Measurements from ENCODE around the gene PELI3.
"Not testable (repeated sequence)": the region's sequence is repeated elsewhere in the genome, so short reads cannot be mapped to it uniquely, and the experiment has no call there.

PELI3 gene, protein sequence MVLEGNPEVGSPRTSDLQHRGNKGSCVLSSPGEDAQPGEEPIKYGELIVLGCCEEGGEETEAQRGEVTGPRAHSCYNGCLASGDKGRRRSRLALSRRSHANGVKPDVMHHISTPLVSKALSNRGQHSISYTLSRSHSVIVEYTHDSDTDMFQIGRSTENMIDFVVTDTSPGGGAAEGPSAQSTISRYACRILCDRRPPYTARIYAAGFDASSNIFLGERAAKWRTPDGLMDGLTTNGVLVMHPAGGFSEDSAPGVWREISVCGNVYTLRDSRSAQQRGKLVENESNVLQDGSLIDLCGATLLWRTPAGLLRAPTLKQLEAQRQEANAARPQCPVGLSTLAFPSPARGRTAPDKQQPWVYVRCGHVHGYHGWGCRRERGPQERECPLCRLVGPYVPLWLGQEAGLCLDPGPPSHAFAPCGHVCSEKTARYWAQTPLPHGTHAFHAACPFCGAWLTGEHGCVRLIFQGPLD

DNA sequence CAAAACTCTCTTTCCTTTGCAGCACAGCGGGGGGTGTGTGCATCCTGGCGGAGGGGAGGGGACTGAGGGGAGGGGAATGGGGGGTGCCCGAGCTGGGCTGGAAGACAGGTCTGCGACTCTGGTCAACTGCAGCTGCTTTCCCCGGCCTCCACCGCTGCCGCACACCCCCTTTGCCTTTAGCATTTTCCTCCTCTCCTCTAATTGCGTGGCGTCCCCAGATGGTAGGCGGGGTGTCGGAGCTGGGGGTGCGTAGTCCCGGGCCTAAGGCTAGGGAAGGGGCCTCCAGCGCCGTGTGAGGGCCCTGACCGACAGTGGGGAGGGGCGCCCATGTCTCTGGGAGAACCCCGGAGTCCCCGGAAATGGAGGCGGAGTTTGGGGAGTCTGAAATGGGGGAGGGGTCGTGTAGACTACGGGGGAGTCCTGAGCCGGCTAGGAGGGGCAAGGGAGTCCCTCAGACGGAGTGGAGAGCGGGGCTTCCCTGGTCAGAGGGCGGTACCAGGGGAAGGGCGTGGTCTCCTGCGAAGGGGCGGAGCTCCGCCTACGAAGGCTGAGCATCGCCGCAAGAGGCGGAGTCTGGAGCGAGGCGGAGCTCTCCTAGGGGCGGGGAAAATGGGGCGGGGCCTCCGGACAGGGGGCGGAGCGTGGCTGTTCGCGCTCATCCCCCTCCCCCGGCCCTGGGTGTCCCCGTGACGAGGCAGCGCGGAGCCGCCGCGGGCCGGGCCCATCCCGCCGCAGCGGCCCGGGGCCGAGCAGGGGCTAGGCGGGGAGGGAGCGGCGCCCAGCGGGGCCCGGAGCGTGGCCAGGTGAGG, at the start of gene PELI3:
TSS of gene PELI3 (plus strand) at position 681 of the 809 bp plus-strand sequence. CDS start 1,224 bp downstream, outside the sequence.
- DNase-seq (ENCODE audit: low read depth in 2 of 2) = peak; percentile 86

DNA sequence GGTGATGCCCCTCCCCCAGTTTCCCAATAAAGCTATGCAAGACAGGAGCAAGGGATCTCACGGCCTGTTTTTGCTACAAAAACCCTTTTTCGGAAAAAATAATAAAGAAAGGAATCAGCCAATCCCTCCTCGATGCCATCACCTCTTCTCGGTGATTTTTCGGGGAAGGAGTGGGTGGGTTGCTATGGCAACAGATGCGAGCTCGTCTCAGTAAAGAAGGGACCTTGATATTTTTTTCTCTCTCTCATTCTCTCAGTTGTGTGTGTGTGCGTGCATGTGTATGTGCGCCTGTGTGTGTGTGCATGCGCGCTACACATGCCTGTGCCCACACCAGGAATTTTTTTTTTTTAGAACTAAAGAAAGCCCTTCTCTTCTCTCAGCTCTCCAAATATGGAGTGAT, 49.7 kb upstream of the PELI3 start:
- no peak for DNase-seq (ENCODE audit: low read depth in 2 of 2)

DNA sequence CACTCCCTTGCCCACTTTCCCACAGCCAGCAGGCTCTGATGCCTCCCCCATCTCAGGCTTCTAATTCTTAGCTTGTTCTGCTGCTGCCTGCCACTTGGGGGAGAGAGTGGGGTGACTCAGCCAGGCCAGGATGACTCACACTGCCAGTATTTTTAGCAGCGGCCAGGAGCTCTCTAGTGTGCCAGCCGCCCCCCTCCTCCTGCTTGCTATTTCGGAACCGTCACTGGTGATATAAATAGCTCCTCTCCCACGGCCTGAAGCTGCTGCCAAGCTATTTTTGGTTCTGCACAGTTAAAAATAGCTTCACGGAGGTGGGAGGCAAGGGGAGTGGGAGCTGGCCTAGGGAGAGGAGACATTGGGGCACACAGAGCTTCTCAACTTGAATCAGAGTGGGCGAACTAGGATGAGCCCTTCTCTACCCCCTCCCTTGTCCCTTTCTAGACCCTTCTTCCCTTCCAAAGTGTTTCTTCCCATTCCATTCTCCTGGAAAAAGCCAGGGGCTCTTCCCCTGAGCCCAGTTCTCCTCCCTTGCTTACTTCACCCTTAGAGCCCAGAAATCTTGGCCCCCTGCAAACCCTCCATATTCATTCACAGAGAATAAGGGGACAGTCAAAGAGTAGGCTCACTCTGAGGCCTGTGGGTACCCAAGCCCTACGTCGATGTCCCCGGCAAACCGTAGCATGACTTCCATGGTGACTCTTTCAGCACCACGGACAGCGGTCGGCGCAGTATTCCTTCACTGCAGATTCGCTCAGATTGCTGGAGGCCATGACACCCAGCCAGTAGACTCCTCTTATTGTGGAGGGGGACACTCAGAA, 48.3 kb upstream of the PELI3 start:
- peak; percentile 31 to 55 for DNase-seq (ENCODE audit: low read depth in 2 of 2)

DNA sequence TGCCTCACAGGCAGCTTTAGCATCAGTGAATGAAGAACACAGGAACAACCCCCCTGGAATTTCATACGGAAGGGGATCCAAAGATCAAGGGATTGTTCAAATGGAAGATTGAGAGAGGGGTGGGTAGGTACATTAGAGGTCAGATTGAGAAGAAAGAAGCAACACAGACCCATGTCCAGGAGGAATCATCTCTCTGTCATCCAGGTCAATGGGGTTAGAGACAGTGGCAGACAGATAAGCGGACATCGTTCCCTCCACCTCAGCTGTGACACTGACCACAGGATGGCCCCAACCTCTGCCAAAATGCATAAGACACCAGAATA, 47.8 kb upstream of the PELI3 start:
- no peak for DNase-seq (ENCODE audit: low read depth in 2 of 2)

DNA sequence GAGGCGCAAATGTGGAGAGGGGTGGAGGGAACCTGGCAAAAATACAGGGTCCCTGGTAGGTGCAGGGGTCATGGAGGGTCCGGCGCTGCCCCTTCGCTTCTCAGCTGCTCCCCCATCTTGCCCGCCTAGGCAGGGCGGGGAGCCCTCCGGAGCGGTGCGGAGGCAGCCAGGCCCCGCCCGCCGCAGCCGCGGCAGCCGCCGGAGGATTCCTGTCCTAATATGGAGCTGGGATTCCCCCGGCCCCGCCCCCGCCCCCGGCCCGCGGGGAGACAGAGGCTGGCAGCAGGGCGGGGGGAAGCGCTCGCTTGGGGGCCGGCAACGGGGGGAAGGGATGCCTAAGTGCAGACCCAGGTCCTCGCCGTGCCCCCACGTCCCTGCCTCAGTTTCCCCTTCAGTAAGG, 46.9 kb upstream of the PELI3 start:
- DNase-seq (ENCODE audit: low read depth in 2 of 2) = no peak

DNA sequence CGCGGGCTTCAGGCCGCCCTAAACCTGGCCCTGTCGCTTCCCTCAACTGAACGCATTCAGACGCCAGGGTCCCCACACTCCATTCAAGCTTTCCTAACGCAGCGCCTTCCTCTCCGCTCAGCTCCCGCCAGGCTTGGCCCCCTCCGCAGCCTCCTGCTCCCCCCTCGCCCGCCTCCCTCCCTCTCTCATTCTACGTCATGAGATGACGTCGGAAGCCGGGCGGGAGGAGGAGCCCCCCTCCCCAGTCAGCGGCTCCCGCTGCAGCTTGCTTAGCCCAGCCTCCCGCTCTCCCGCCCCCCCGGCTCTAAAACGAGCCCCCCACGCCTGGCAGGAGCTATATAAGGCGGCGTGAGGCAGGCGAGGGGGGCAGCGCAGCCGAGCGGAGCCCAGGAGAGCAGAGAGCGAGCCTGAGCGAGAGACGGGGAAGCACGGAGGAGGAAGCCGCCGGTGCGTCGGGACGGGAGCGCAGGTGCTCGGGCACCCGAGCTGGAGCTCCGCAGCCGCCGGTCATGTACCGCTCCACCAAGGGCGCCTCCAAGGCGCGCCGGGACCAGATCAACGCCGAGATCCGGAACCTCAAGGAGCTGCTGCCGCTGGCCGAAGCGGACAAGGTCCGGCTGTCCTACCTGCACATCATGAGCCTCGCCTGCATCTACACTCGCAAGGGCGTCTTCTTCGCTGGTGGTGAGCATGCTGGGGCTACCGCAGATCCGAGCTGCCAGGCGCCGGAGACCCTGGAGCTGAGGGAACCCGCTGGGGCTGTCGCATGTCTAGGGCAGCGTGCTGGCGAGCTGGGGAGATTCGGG, 45.8 kb upstream of the PELI3 start, which contains the start of gene NPAS4:
TSS of gene NPAS4 (plus strand) at position 365 of the 806 bp plus-strand sequence. CDS start at position 510, 145 bp downstream.
- DNase-seq (ENCODE audit: low read depth in 2 of 2) = no peak

DNA sequence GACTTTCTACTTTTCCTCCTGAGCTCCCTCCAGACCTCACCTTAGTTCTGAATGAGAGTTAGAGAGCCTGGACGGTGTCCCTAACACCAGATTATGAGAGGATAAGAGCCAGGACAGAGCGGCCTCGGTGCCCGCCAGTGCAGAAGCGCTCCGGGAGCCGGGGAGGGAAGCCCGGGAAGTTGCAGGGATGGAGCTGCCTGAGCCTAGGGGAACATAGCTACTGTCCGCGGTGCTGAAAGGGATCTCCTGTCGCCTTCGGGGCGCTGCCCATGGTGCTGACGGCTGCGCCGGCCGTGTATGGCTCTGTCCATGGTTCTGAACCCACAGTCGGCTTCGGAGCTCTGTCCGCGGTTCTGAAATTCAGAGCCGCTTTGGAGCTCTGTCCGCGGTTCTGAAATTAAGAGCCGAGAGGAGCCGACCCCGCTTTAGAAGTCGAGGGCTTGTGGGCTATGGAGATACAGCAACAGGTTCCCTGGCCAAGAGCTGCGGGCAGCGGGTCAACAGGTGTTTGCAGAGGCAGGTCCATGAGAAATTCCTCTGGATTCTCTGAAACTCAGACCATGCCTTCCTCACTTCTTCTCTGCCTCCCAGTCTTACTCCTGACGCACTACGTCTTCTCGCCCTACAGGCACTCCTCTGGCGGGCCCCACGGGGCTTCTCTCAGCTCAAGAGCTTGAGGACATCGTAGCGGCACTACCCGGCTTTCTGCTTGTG, 45.1 kb upstream of the PELI3 start:
- peak; percentile 65 to 71 for DNase-seq (ENCODE audit: low read depth in 2 of 2)

DNA sequence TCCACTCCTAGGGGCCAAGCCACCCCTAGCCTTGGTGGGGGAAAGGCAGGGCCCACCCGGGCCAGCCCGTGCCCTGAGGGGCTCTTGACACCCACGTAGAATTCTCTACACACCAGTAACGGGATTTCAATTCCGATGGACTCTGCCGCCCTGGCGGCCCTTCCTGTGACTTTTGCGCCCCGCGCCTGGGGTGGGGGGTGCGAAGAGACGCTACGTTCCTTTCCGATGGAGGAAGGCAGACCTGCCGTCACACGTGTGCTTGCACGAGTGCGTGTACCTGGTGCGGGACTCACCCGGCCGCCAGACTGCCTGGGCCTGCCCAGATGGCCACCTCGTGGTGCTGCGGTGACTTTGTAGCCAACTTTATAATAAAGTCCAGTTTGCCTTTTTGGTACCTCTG, 40.4 kb upstream of the PELI3 start:
- no peak for DNase-seq (ENCODE audit: low read depth in 2 of 2)

DNA sequence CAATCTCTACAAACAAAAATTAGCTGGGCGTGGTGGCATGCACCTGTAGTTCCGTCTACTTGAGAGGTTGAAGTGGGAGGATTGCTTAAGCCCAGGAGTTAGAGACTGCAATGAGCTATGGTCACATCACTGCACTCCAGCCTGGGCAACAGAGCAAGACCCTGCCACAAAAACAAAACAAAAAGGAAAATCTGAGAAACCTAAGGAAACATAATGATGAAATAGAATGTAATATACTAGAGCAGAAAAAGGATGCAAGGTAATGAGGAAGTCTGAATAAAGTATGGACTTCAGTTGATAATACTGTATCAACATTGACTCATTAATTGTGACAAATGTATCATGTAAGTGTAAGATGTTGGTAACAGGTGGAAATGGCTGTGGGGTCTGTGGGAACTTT, 37.8 kb upstream of the PELI3 start:
- DNase-seq (ENCODE audit: low read depth in 2 of 2) = no peak

DNA sequence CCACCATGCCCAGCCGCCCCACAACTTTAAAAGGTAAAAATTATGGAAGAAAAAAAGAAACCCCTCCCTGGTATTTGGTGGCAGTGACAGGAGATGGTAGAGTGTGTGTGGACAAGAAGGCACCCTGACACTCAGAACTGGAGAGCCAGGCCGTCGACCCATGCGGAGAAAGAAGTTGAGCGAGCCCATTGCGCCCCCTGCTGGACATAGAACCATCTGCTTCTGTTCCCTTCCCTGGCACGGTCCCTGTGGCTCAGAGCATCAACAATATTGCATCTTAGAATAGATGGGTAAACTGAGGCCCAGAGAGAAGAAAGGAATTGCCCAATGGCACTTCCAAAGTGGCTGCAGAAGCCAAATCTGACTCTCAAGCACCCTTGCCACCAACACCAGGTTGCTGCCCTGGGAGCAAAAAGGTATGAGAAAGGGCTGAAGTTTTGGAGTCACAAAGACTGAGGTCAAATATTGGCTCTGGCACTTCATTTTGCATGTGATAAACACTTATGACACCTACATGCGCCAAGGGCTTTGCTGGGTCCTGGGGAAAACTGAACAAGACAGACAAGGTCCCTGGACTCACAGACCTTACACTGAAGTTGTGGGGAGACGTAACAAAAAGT, 36.6 kb upstream of the PELI3 start:
- peak; percentile 18 to 43 for DNase-seq (ENCODE audit: low read depth in 2 of 2)

DNA sequence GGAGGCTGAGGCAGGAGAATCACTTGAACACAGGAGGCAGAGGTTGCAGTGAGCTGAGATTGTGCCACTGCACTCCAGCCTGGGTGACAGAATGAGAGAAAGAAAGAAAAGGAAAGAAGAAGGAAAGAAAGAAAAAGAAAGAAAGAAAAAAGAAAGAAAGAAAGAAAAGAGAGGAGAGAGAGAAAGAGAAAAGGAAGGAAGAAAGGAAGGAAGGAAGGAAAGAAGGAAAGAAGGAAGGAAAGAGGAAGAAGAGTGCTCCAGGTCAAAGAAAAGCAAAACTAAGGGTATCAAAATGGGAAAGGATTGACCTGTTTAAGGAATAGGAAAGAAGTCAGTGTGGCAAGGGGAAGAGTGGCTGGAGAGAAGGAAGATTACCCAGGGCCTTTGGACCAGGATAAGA, 35.4 kb upstream of the PELI3 start:
- not testable (repeated sequence) for DNase-seq (ENCODE audit: low read depth in 2 of 2)

DNA sequence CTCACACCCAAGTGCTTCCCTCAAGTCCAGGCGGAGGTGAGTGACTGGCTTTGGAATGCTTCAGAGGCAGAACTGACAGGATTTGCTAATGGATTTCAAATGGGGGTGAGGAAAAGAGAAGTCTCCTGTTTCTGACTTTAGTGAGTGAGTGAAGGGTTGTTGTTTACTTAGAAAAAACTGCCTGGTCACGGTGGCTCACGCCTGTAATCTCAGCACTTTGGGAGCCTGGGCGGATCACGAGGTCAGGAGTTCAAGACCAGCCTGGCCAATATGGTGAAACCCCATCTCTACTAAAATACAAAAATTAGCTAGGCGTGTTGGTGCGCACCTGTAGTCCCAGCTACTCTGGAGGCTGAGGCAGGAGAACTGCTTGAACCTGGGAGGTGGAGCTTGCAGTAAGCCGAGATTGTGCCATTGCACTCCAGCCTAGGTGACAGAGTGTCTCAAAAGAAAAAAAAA, 34.8 kb upstream of the PELI3 start:
- DNase-seq (ENCODE audit: low read depth in 2 of 2) = not testable (repeated sequence)

DNA sequence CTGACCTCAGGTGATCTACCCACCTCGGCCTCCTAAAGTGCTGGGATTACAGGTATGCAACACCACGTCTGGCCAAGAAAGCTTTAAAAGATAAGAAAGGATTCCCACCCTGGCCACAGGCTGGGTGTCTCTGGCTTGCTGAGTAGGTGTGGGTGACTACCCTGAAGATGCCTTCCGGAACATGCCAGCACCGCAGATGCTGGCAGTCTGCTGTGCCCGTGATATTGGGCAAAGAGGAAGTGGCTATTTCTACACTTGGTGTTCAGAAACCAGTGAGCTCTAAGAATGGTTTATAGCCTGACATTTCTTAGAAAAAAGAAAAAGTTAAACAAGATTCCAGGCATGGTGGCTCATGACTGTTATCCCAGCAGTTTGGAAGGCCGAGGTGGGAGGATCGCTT, 34.1 kb upstream of the PELI3 start:
- DNase-seq (ENCODE audit: low read depth in 2 of 2) = no peak

DNA sequence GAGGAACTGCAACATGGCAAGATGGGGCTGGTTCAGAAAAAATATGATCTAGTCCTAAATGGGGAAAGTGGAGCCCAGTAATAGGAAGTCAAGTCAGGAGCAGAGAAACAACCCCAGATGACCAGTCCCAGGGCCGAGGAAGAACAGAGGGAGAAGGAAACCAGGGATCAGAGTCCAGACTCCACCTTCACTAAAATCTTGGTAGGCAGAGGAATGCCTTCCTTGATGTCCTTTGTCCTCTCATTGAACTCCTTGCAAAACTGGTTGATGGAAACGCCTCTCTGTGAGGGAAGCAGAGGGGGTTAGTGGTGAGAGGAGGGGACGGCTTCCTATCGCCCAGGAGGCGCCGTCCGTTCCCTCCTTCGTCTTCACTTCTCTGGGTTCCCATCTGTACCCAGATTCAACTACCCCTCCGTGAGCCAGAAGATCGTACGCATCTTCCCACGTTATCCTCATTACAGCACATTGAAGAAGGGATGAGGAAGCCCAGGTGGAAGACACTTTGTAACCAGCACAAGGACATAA, 28.7 kb upstream of the PELI3 start:
- DNase-seq (ENCODE audit: low read depth in 2 of 2) = no peak

DNA sequence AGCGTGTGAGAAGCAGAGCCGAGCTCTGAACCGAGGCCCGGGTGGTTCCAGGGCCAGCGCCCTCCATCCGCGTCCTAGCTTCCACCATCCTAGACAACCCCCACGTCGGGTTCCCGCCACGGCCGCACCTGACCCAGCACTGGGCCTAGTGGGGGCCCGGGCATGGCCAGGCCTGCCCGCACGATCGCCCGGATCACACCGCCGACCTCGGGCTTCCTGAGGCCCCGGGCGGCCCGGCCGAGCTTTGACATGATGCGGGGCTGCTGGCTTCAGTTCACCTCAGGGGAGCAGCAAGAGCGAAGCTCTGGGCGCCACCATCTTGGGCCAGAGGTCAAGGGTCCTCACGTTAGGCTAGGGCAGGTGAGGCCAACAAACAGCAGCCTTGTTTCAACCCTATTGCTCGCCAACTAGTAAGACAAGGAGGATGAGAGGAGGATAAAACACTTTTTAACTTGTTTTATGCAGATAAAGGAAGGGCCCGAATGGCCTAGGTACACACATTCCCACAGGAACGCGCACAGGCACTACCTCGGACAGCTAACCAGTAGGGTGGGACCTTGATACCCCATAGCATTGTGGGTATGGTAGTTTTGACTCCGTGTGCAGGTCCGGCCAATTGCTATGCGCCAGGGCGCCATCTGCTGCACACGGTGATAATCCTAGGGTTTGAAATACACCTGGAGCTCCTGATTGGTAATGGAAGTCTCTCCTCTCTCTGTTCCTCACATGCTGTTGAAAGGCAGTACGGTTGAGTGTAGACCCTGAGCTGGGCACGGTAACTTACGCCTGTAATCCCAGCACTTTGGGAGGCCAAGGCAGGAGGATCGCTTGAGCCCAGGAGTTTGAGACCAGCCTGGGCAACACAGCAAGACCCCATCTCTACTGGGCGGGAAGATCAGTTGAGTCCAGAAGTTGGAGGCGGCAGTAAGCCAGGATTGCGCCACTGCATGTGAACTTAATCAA, 27.9 kb upstream of the PELI3 start, which contains the start of gene MRPL11:
TSS of gene MRPL11 (minus strand) at position 345 of the 963 bp plus-strand sequence. CDS start at position 251, 94 bp downstream.
- DNase-seq (ENCODE audit: low read depth in 2 of 2) = peak; percentile 72 to 79

DNA sequence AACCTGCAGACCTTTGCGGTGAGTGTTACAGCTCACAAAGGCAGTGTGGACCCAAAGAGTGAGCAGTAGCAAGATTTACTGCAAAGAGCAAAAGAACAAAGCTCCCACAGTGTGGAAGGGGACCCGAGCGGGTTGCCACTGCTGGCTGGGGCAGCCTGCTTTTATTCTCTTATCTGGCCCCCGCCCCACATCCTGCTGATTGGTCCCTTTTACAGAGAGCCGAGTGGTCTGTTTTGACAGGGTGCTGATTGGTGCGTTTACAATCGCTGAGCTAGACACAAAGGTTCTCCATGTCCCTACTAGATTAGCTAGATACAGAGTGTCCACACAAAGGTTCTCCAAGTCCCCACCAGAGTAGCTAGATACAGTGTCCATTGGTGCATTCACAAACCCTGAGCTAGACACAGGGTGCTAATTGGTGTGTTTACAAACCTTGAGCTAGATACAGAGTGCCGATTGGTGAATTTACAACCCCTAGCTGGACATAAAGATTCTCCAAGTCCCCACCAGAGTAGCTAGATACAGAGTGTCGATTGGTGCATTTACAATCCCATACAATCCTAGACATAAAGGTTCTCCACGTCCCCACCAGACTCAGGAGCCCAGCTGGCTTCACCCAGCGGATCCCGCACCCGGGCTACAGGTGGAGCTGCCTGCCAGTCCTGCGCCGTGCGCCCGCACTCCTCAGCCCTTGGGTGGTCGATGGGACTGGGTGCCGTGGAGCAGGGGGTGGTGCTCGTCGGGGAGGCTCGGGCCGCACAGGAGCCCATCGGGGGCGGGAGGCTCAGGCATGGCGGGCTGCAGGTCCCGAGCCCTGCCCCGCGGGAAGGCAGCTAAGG, 26.4 kb upstream of the PELI3 start:
- DNase-seq (ENCODE audit: low read depth in 2 of 2) = not testable (repeated sequence)

DNA sequence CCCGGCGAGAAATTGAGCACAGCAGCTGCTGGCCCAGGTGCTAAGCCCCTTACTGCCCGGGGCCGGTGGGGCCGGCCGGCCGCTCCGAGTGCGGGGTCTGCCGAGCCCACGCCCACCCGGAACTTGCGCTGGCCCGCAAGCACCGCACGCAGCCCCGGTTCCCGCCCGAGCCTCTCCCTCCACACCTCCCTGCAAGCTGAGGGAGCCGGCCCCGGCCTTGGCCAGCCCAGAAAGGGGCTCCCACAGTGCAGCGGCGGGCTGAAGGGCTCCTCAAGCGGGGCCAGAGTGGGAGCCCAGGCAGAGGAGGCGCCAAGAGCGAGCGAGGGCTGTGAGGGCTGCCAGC, 25.8 kb upstream of the PELI3 start:
- DNase-seq (ENCODE audit: low read depth in 2 of 2) = not testable (repeated sequence)

All from stimulated activated CD8-positive, alpha-beta memory T cell treated with anti-CD3 and anti-CD28 coated beads, Interleukin-15, amount 100 ng/mL, for 4 hours (primary cell).